SK-N-SH treated with all-trans-retinoic acid at 6 μM for 48 hours (cell line): ENCODE results near the gene MPC1.

Source experiments
- ATAC-seq: fragments of 200-7000 bp; cut with Tn5 transposase; 3 replicates; pipeline ENCODE4 v1.9.1; 2020; ENCODE audit warnings: mild to moderate bottlenecking, moderate library complexity
- ARNTL ChIP-seq: fragments of 450-650 bp; formaldehyde crosslinking; IDR thresholded peaks from 2 replicates; pipeline ENCODE4 v1.5.0; 2020; ENCODE audit warnings: low read depth, mild to moderate bottlenecking, moderate library complexity, borderline replicate concordance
- BACH2 ChIP-seq: fragments of 250-450 bp; sonication (Bioruptor Pico); IDR thresholded peaks from 2 replicates; pipeline ENCODE4 v1.9.0; 2021; ENCODE audit warnings: mild to moderate bottlenecking, borderline replicate concordance
- CSDC2 ChIP-seq: fragments of 250-450 bp; sonication (Bioruptor Pico); IDR thresholded peaks from 2 replicates; pipeline ENCODE4 v1.5.0; 2020; ENCODE audit warnings: mild to moderate bottlenecking, moderate library complexity
- GLIS3 ChIP-seq: fragments of 250-450 bp; sonication (Bioruptor Pico); IDR thresholded peaks from 2 replicates; pipeline ENCODE4 v1.5.0; 2020; ENCODE audit warnings: mild to moderate bottlenecking, moderate library complexity
- ISL1 ChIP-seq: fragments of 250-450 bp; sonication (Bioruptor Pico); IDR thresholded peaks from 2 replicates; pipeline ENCODE4 v2.1.2; 2022; ENCODE audit warnings: mild to moderate bottlenecking, moderate library complexity
- OSR1 ChIP-seq: fragments of 250-450 bp; sonication (Bioruptor Pico); IDR thresholded peaks from 2 replicates; pipeline ENCODE4 v1.8.0; 2022; ENCODE audit warnings: moderate library complexity, mild to moderate bottlenecking, inconsistent platforms
- PPARA ChIP-seq: fragments of 250-450 bp; sonication (Bioruptor Pico); IDR thresholded peaks from 2 replicates; pipeline ENCODE4 v1.5.0; 2020; ENCODE audit warnings: mild to moderate bottlenecking, borderline replicate concordance
- RARB ChIP-seq: fragments of 250-450 bp; sonication (Bioruptor Pico); IDR thresholded peaks from 2 replicates; pipeline ENCODE4 v1.8.0; 2021; ENCODE audit warnings: mild to moderate bottlenecking, moderate library complexity
- SNAI2 ChIP-seq: fragments of 250-450 bp; sonication (Bioruptor Pico); IDR thresholded peaks from 2 replicates; pipeline ENCODE4 v1.5.0; 2020; ENCODE audit warnings: mild to moderate bottlenecking, moderate library complexity
- TCF4 ChIP-seq: fragments of 250-450 bp; sonication (Bioruptor Pico); IDR thresholded peaks from 2 replicates; pipeline ENCODE4 v1.8.0; 2021; ENCODE audit warnings: mild to moderate bottlenecking, moderate library complexity, borderline replicate concordance
- TOX ChIP-seq: fragments of 250-450 bp; sonication (Bioruptor Pico); IDR thresholded peaks from 2 replicates; pipeline ENCODE4 v1.8.0; 2021; ENCODE audit warnings: mild to moderate bottlenecking, moderate library complexity, borderline replicate concordance
- TSHZ2 ChIP-seq: fragments of 250-450 bp; sonication (Bioruptor Pico); IDR thresholded peaks from 2 replicates; pipeline ENCODE4 v1.5.0; 2020; ENCODE audit warnings: mild to moderate bottlenecking, moderate library complexity
- ZC3H10 ChIP-seq: fragments of 250-450 bp; sonication (Bioruptor Pico); IDR thresholded peaks from 2 replicates; pipeline ENCODE4 v1.5.1; 2021; ENCODE audit warnings: mild to moderate bottlenecking, moderate library complexity
- ZFP3 ChIP-seq: fragments of 250-450 bp; sonication (Bioruptor Pico); IDR thresholded peaks from 2 replicates; pipeline ENCODE4 v1.5.0; 2020; ENCODE audit warnings: mild to moderate bottlenecking, moderate library complexity
- ZFP30 ChIP-seq: fragments of 450-650 bp; formaldehyde crosslinking; IDR thresholded peaks from 2 replicates; pipeline ENCODE4 v1.5.0; 2022; ENCODE audit warnings: mild to moderate bottlenecking, moderate library complexity
- ZNF565 ChIP-seq: fragments of 450-650 bp; formaldehyde crosslinking; conservative IDR thresholded peaks from 2 replicates; pipeline ENCODE4 v1.5.0; 2020; ENCODE audit warnings: low read depth, mild to moderate bottlenecking, moderate library complexity
- ZNF70 ChIP-seq: fragments of 450-650 bp; formaldehyde crosslinking; IDR thresholded peaks from 2 replicates; pipeline ENCODE4 v1.5.0; 2020; ENCODE audit warnings: mild to moderate bottlenecking, moderate library complexity
- TF ChIP-seq, protein P1 (sequence below): fragments of 250-450 bp; sonication (Bioruptor Pico); IDR thresholded peaks from 2 replicates; pipeline ENCODE4 v1.8.0; 2021; ENCODE audit warnings: low read depth, mild to moderate bottlenecking, moderate library complexity, borderline replicate concordance
- TF ChIP-seq, protein P2 (sequence below): fragments of 250-450 bp; sonication (Bioruptor Pico); IDR thresholded peaks from 2 replicates; pipeline ENCODE4 v1.5.1; 2020; ENCODE audit warnings: low read depth, mild to moderate bottlenecking, moderate library complexity
- TF ChIP-seq, protein P3 (sequence below): fragments of 250-450 bp; sonication (Bioruptor Pico); IDR thresholded peaks from 2 replicates; pipeline ENCODE4 v1.8.0; 2020; ENCODE audit warnings: mild to moderate bottlenecking, moderate library complexity, borderline replicate concordance

MPC1 gene

GRCh38 chr6:166382933-166383801 lies at the start of gene MPC1:
TSS of gene MPC1 (minus strand) at chr6:166382940. CDS start at chr6:166382876, 64 bp downstream.
- peak; percentile 96 for ATAC-seq
- TF ChIP-seq BACH2 (no peak), ZNF565 (CRISPR knock-in tag) (no peak), GLIS3 (CRISPR knock-in tag) (no peak), OSR1 (CRISPR knock-in tag) (no peak), ZC3H10 (no peak), ZFP3 (CRISPR knock-in tag) (peak; percentile 27; the same call in 1 of the 2 replicates), ZNF70 (CRISPR knock-in tag) (no peak)
- TF ChIP-seq, protein P1, sequence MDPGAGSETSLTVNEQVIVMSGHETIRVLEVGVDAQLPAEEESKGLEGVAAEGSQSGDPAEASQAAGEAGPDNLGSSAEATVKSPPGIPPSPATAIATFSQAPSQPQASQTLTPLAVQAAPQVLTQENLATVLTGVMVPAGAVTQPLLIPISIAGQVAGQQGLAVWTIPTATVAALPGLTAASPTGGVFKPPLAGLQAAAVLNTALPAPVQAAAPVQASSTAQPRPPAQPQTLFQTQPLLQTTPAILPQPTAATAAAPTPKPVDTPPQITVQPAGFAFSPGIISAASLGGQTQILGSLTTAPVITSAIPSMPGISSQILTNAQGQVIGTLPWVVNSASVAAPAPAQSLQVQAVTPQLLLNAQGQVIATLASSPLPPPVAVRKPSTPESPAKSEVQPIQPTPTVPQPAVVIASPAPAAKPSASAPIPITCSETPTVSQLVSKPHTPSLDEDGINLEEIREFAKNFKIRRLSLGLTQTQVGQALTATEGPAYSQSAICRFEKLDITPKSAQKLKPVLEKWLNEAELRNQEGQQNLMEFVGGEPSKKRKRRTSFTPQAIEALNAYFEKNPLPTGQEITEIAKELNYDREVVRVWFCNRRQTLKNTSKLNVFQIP = no peak

DNA sequence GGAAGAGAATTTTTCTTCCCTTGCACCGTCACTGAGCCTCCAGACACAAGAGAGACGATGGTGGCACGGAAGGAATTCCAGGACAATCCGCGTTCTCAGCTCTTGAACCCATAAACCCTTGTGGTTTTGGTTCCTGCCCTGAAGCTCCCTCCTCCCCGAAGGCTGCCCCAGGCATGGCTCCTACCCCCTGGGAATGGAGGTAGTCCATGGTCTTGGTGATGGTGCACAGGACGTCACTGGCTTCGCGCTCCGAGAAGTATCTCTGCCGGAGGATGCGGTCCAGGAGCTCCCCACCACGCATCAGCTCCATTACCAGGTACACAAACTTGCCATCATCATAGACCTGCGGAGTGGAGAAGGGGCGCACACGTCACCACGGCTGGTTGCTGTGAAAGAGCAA lies 47.5 kb upstream of the MPC1 start:
- TF ChIP-seq TCF4 (CRISPR knock-in tag) (no peak), ZFP30 (no peak), RARB (CRISPR knock-in tag) (no peak), OSR1 (CRISPR knock-in tag) (no peak), CSDC2 (CRISPR knock-in tag) (no peak), PPARA (no peak), SNAI2 (CRISPR knock-in tag) (no peak), TSHZ2 (CRISPR knock-in tag) (no peak), ZC3H10 (no peak), GLIS3 (CRISPR knock-in tag) (no peak), ISL1 (CRISPR knock-in tag) (no peak), ZNF70 (CRISPR knock-in tag) (no peak), ZFP3 (CRISPR knock-in tag) (no peak), ZNF565 (CRISPR knock-in tag) (no peak), TOX (no peak), ARNTL (CRISPR knock-in tag) (no peak)
- TF ChIP-seq, protein P2, sequence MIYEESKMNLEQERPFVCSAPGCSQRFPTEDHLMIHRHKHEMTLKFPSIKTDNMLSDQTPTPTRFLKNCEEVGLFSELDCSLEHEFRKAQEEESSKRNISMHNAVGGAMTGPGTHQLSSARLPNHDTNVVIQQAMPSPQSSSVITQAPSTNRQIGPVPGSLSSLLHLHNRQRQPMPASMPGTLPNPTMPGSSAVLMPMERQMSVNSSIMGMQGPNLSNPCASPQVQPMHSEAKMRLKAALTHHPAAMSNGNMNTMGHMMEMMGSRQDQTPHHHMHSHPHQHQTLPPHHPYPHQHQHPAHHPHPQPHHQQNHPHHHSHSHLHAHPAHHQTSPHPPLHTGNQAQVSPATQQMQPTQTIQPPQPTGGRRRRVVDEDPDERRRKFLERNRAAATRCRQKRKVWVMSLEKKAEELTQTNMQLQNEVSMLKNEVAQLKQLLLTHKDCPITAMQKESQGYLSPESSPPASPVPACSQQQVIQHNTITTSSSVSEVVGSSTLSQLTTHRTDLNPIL (CRISPR knock-in tag) = no peak
- TF ChIP-seq, protein P1 = no peak
- TF ChIP-seq, protein P3, sequence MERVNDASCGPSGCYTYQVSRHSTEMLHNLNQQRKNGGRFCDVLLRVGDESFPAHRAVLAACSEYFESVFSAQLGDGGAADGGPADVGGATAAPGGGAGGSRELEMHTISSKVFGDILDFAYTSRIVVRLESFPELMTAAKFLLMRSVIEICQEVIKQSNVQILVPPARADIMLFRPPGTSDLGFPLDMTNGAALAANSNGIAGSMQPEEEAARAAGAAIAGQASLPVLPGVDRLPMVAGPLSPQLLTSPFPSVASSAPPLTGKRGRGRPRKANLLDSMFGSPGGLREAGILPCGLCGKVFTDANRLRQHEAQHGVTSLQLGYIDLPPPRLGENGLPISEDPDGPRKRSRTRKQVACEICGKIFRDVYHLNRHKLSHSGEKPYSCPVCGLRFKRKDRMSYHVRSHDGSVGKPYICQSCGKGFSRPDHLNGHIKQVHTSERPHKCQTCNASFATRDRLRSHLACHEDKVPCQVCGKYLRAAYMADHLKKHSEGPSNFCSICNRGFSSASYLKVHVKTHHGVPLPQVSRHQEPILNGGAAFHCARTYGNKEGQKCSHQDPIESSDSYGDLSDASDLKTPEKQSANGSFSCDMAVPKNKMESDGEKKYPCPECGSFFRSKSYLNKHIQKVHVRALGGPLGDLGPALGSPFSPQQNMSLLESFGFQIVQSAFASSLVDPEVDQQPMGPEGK (CRISPR knock-in tag) = no peak
- TF ChIP-seq, all 23 proteins: peak for 0
- ATAC-seq = no peak

- ATAC-seq = no peak
- no peak for TF ChIP-seq ZFP3 (CRISPR knock-in tag)
- TF ChIP-seq CSDC2 (CRISPR knock-in tag) = no peak
- TF ChIP-seq ZFP30 = no peak
- TF ChIP-seq ARNTL (CRISPR knock-in tag) = no peak
- no peak for TF ChIP-seq PPARA
- TF ChIP-seq, protein P3 (CRISPR knock-in tag) = no peak
These were observed 41.7 kb upstream of the MPC1 start for GRCh38 chr6:166424431-166424830.
